HCT116 (cell line): ENCODE results near the gene KLF11. TPM values are rescaled to one million over a fixed set of nuclear protein-coding genes. Genes with fewer than 3 reads are reported as not detected.

Experiments
- ATAC-seq: fragments of 200-7000 bp; cut with Tn5 transposase; 2 replicates; pipeline ENCODE4 v1.9.1; 2020; ENCODE audit warnings: mild to moderate bottlenecking, moderate library complexity
- BruUV-seq: library from RNA; stranded (reverse); fragments of 400-500 nt; replicated peaks from 2 replicates; lab custom pipeline; 2021; lab: Mats Ljungman, UMichigan
- CTCF ChIA-PET: fragments of 300-600 bp; sonication (Branson Sonifier 250); formaldehyde crosslinking; loops from one replicate; lab custom pipeline; 2021; ENCODE audit warnings: antibody characterized with exemption; lab: Charles Lee
- POLR2A ChIA-PET: fragments of 300-600, 350-600 bp; sonication (Branson Sonifier 250); formaldehyde crosslinking; loops from one replicate; lab custom pipeline; 2021; ENCODE audit warnings: antibody characterized with exemption; lab: Charles Lee
- RAD21 ChIA-PET, 2 experiments: fragments of 300-600 bp; sonication (Branson Sonifier 250); formaldehyde crosslinking; loops; one replicate each; lab custom pipeline; 2023; ENCODE audit warnings: low total read pairs in 2 of 2; ENCODE audit not compliant: uncharacterized antibody in 2 of 2, unreplicated experiment in 2 of 2, low non-redundant PET in 1 of 2; lab: Charles Lee
- DNase-seq: peaks from one replicate; pipeline ENCODE4 v3.0.0-alpha.2; 2010; ENCODE audit warnings: low read depth, low spot score
- H2AFZ ChIP-seq: fragments of 200-600 bp; shearing (Covaris generic), sonication (generic); 2 replicates; pipeline ENCODE4 v1.6.1; 2017; ENCODE audit warnings: low read depth, mixed run types, mixed read lengths, antibody characterized with exemption, low read length; ENCODE audit not compliant: poor library complexity, severe bottlenecking
- H3K27ac ChIP-seq: 2 replicates; pipeline ENCODE4 v1.5.1; 2012; ENCODE audit warnings: low read depth, low read length
- H3K27me3 ChIP-seq: fragments of 200-600 bp; sonication (generic); 2 replicates; pipeline ENCODE4 v1.6.1; 2016; ENCODE audit warnings: mixed run types, low read length, mixed read lengths; ENCODE audit not compliant: insufficient read depth
- H3K36me3 ChIP-seq, 2 experiments: fragments of 200-500 bp in 1 of 2; fragments of 200-600 bp in 1 of 2; sonication (Bioruptor generic) in 1 of 2; sonication (generic) in 1 of 2; 2 replicates each; pipeline versions ENCODE4 v1.5.1 to v1.6.1; 2014 to 2016; ENCODE audit warnings: low read length in 2 of 2, inconsistent platforms in 1 of 2, mixed read lengths in 1 of 2, mixed run types in 1 of 2; ENCODE audit not compliant: insufficient read depth in 2 of 2, control insufficient read depth in 1 of 2
- H3K4me1 ChIP-seq, 2 experiments: fragments of 200-600 bp in 1 of 2; sonication (generic) in 1 of 2; 2 replicates each; pipeline versions ENCODE4 v1.5.1 to v1.6.1; 2012 to 2017; ENCODE audit warnings: low read length in 2 of 2, inconsistent platforms in 1 of 2, mild to moderate bottlenecking in 1 of 2, mixed read lengths in 1 of 2, mixed run types in 1 of 2, moderate library complexity in 1 of 2; ENCODE audit not compliant: insufficient read depth in 2 of 2, control insufficient read depth in 1 of 2
- H3K4me2 ChIP-seq: fragments of 200-600 bp; sonication (generic); 2 replicates; pipeline ENCODE4 v1.6.1; 2017; ENCODE audit warnings: mixed run types, low read length, mixed read lengths
- H3K4me3 ChIP-seq, 2 experiments: fragments of 200-600 bp in 1 of 2; sonication (generic) in 1 of 2; replicated peaks in 1 of 2; 2 replicates each; pipeline ENCODE4 v1.5.1; 2011 to 2016; ENCODE audit warnings: low read length in 2 of 2, control low read depth in 1 of 2, low read depth in 1 of 2, mild to moderate bottlenecking in 1 of 2, mixed read lengths in 1 of 2, mixed run types in 1 of 2
- H3K79me2 ChIP-seq: fragments of 200-600 bp; sonication (generic); 2 replicates; pipeline ENCODE4 v1.6.1; 2017; ENCODE audit warnings: mild to moderate bottlenecking, mixed run types, low read length, moderate library complexity, mixed read lengths; ENCODE audit not compliant: insufficient read depth
- H3K9ac ChIP-seq: fragments of 200-600 bp; sonication (generic); 2 replicates; pipeline ENCODE4 v1.6.1; 2016; ENCODE audit warnings: low read length, mixed read lengths
- H3K9me2 ChIP-seq: fragments of 200-600 bp; sonication (generic), shearing (Covaris generic); 2 replicates; pipeline ENCODE4 v1.6.1; 2017; ENCODE audit warnings: mixed run types, mild to moderate bottlenecking, moderate library complexity; ENCODE audit not compliant: insufficient read depth
- H3K9me3 ChIP-seq, 2 experiments: fragments of 200-500 bp in 1 of 2; fragments of 200-600 bp in 1 of 2; sonication (Bioruptor generic) in 1 of 2; sonication (generic) in 1 of 2; 2 replicates each; pipeline ENCODE4 v1.6.1; 2014 to 2017; ENCODE audit warnings: low read length in 2 of 2, mixed read lengths in 2 of 2, inconsistent platforms in 1 of 2, low read depth in 1 of 2, mild to moderate bottlenecking in 1 of 2, mixed run types in 1 of 2, moderate library complexity in 1 of 2; ENCODE audit not compliant: control insufficient read depth in 1 of 2, insufficient read depth in 1 of 2
- H4K20me1 ChIP-seq: fragments of 200-600 bp; sonication (generic), shearing (Covaris generic); 2 replicates; pipeline ENCODE4 v1.6.1; 2017; ENCODE audit warnings: mixed run types, mild to moderate bottlenecking, moderate library complexity; ENCODE audit not compliant: insufficient read depth
- CEBPB ChIP-seq: IDR thresholded peaks from 2 replicates; pipeline ENCODE4 v1.6.1; 2012; ENCODE audit warnings: low read depth
- ELF1 ChIP-seq: IDR thresholded peaks from 2 replicates; pipeline ENCODE4 v1.6.1; 2012; ENCODE audit warnings: low read depth, borderline replicate concordance
- EZH2phosphoT487 ChIP-seq: fragments of 200-600 bp; IDR thresholded peaks from 2 replicates; pipeline ENCODE4 v1.6.1; 2018; ENCODE audit warnings: antibody characterized with exemption, borderline replicate concordance
- FOSL1 ChIP-seq: IDR thresholded peaks from 2 replicates; pipeline ENCODE4 v1.6.1; 2012; ENCODE audit warnings: low read depth
- POLR2AphosphoS5 ChIP-seq: IDR thresholded peaks from 2 replicates; pipeline ENCODE4 v1.6.1; 2011; ENCODE audit warnings: mild to moderate bottlenecking, low read depth, low read length, moderate library complexity
- RAD21 ChIP-seq: IDR thresholded peaks from 2 replicates; pipeline ENCODE4 v1.6.1; 2012; ENCODE audit warnings: low read depth, mild to moderate bottlenecking
- SIN3A ChIP-seq: IDR thresholded peaks from 2 replicates; pipeline ENCODE4 v1.6.1; 2012; ENCODE audit warnings: low read depth
- SRF ChIP-seq: IDR thresholded peaks from 2 replicates; pipeline ENCODE4 v1.6.1; 2012; ENCODE audit warnings: low read depth
- YY1 ChIP-seq: IDR thresholded peaks from 2 replicates; pipeline ENCODE4 v1.6.1; 2011; ENCODE audit warnings: low read length, low read depth, moderate library complexity, mild to moderate bottlenecking; ENCODE audit not compliant: insufficient replicate concordance; ENCODE audit errors: extremely low read depth
- ZFX ChIP-seq: fragments of 450-650 bp; IDR thresholded peaks from 2 replicates; pipeline ENCODE4 v1.6.1; 2017
- intact Hi-C: fragments of 100-400 bp; cut with micrococcal nuclease; formaldehyde crosslinking; loops from 2 replicates; pipeline ENCODE4 v1.10.0; 2022
- total RNA-seq: library from RNA; stranded (reverse); gene quantifications from one replicate; pipeline ENCODE4 v1.2.1, GENCODE V29; 2021; ENCODE audit not compliant: unreplicated experiment
- TF ChIP-seq, protein P1 (sequence below): IDR thresholded peaks from 2 replicates; pipeline ENCODE4 v1.6.1; 2011; ENCODE audit warnings: mild to moderate bottlenecking, low read length, moderate library complexity; ENCODE audit not compliant: insufficient replicate concordance; ENCODE audit errors: extremely low read depth
- TF ChIP-seq, protein P2 (sequence below), 3 experiments: fragments of 200-600 bp in 1 of 3; sonication (generic) in 1 of 3; IDR thresholded peaks in 2 of 3; conservative IDR thresholded peaks in 1 of 3; 2 replicates each; pipeline ENCODE4 v1.5.1; 2012 to 2017; ENCODE audit warnings: low read depth in 2 of 3, low read length in 2 of 3, antibody characterized with exemption in 1 of 3, borderline replicate concordance in 1 of 3, control low read depth in 1 of 3, mild to moderate bottlenecking in 1 of 3, mixed read lengths in 1 of 3, mixed run types in 1 of 3, moderate library complexity in 1 of 3; ENCODE audit not compliant: insufficient read depth in 1 of 3

The KLF11 gene
- total RNA-seq, 1 experiment from 2014 or later: 9.0 TPM

DNA sequence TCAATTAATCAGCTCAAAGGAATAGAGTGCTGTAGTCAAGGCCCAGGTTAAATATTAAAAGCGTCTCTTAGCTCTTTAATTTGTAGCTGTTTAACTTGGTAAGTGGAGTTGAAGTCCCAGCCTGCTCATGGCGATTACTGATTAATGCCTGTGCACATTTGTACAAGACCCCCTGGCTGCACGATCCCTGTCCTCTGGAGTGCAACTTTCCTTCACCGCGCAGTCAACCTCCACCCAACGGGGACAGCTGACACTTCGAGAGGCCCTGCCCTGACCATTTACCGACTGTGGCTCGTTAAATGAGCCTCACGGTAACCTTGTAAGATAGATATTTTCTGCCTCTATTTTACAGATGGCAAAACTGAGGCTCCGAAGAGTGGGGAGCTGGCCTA lies 42.3 kb downstream of the KLF11 start:
- no peak overlapping the region for H3K4me2 ChIP-seq
- no peaks in the 10 kb centered on the region for H3K36me3 ChIP-seq
- 0 out of 2 replicates have a peak, but pooled peaks cover 2% of the 10 kb centered on the region for H3K27me3 ChIP-seq
- no peaks in the 10 kb centered on the region for H3K9me3 ChIP-seq
- CTCF ChIA-PET: interaction anchor here (1.6 to 2.2 kb wide), 3 partner anchors 12 to 349 kb away, joined by 4 to 12 read pairs (median 11); no protein-coding TSS in a partner anchor
- H4K20me1 ChIP-seq: no peaks in the 10 kb centered on the region
- no peak for DNase-seq
- H3K27ac ChIP-seq: no peak overlapping the region
- no peak for TF ChIP-seq RAD21
- no peak for TF ChIP-seq ZFX
- no peak for TF ChIP-seq CEBPB
- TF ChIP-seq, protein P1, sequence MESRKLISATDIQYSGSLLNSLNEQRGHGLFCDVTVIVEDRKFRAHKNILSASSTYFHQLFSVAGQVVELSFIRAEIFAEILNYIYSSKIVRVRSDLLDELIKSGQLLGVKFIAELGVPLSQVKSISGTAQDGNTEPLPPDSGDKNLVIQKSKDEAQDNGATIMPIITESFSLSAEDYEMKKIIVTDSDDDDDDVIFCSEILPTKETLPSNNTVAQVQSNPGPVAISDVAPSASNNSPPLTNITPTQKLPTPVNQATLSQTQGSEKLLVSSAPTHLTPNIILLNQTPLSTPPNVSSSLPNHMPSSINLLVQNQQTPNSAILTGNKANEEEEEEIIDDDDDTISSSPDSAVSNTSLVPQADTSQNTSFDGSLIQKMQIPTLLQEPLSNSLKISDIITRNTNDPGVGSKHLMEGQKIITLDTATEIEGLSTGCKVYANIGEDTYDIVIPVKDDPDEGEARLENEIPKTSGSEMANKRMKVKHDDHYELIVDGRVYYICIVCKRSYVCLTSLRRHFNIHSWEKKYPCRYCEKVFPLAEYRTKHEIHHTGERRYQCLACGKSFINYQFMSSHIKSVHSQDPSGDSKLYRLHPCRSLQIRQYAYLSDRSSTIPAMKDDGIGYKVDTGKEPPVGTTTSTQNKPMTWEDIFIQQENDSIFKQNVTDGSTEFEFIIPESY: no peak
- H3K9me2 ChIP-seq: no peaks in the 10 kb centered on the region
- no TSS peak for BruUV-seq
- no peak overlapping the region for H3K9ac ChIP-seq
- ATAC-seq: no peak
- H3K4me3 ChIP-seq: no peak overlapping the region
- POLR2A ChIA-PET: no interaction called here
- intact Hi-C loops: no loop called here
- H3K79me2 ChIP-seq: no peaks in the 10 kb centered on the region
- no peak overlapping the region for H2AFZ ChIP-seq
- peaks cover 0 to under 1% of the 10 kb centered on the region in 2 experiments; a peak in 1 of 4 replicates for H3K4me1 ChIP-seq
- RAD21 ChIA-PET: no interaction called here

GRCh38 chr2:10086950-10087349 lies 43.6 kb downstream of the KLF11 start:
- RAD21 ChIA-PET: no interaction called here
- TF ChIP-seq SIN3A: no peak
- no peak for TF ChIP-seq SRF
- TF ChIP-seq EZH2phosphoT487: no peak
- TF ChIP-seq YY1: no peak
- no peak for TF ChIP-seq POLR2AphosphoS5
- TF ChIP-seq FOSL1: no peak
- no peak for TF ChIP-seq ELF1
- TF ChIP-seq, protein P2, sequence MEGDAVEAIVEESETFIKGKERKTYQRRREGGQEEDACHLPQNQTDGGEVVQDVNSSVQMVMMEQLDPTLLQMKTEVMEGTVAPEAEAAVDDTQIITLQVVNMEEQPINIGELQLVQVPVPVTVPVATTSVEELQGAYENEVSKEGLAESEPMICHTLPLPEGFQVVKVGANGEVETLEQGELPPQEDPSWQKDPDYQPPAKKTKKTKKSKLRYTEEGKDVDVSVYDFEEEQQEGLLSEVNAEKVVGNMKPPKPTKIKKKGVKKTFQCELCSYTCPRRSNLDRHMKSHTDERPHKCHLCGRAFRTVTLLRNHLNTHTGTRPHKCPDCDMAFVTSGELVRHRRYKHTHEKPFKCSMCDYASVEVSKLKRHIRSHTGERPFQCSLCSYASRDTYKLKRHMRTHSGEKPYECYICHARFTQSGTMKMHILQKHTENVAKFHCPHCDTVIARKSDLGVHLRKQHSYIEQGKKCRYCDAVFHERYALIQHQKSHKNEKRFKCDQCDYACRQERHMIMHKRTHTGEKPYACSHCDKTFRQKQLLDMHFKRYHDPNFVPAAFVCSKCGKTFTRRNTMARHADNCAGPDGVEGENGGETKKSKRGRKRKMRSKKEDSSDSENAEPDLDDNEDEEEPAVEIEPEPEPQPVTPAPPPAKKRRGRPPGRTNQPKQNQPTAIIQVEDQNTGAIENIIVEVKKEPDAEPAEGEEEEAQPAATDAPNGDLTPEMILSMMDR (IDR thresholded peaks at IDR 0.05 in 2 of 3, conservative IDR thresholded peaks at IDR 0.05 in 1 of 3; ENCODE audit: borderline replicate concordance in 1 of 3, insufficient read depth in 1 of 3, low read depth in 2 of 3, low read length in 2 of 3): no peak
- no peaks in the 10 kb centered on the region for H3K79me2 ChIP-seq
- CTCF ChIA-PET: interaction anchor here (0.6 kb wide), 1 partner anchor 10 kb away, joined by 3 read pairs; no protein-coding TSS in a partner anchor
- no TSS peak for BruUV-seq
- no peak overlapping the region for H3K9ac ChIP-seq
- POLR2A ChIA-PET: interaction anchor here (1.6 kb wide), 1 partner anchor 14 kb away, joined by 4 read pairs; no protein-coding TSS in a partner anchor
- H3K4me2 ChIP-seq: no peak overlapping the region
- H3K9me3 ChIP-seq: no peaks in the 10 kb centered on the region
- no peak overlapping the region for H2AFZ ChIP-seq
- no peaks in the 10 kb centered on the region for H3K4me1 ChIP-seq
- H3K9me2 ChIP-seq: no peaks in the 10 kb centered on the region
- no peaks in the 10 kb centered on the region for H4K20me1 ChIP-seq
- DNase-seq (no peak), ATAC-seq (peak; percentile 38; the same call in 1 of the 2 replicates)
- H3K27ac ChIP-seq: no peak overlapping the region
- H3K36me3 ChIP-seq: no peaks in the 10 kb centered on the region
- no peak overlapping the region for H3K4me3 ChIP-seq
- intact Hi-C loops: no loop called here
- 0 out of 2 replicates have a peak, but pooled peaks cover 2% of the 10 kb centered on the region for H3K27me3 ChIP-seq
